CD14-positive monocyte (primary cell): ENCODE data around the gene FBXL4. TPM values are rescaled to one million over a fixed set of nuclear protein-coding genes. Genes with fewer than 3 reads are reported as not detected.
A peak's percentile ranks its signal among the peaks of the same experiment; 100 is the strongest.

Experiments
- DNase-seq, 3 donors: peaks; one replicate each; pipeline ENCODE4 v3.0.0-alpha.2; 2011 to 2022
- H2AFZ ChIP-seq: 2 replicates; pipeline ENCODE4 v1.6.0; 2012; ENCODE audit warnings: mild to moderate bottlenecking, low read depth, low read length, inconsistent platforms; ENCODE audit not compliant: insufficient read depth, poor library complexity, severe bottlenecking
- H3K27ac ChIP-seq, 2 donors: 1 replicate in 1 of 2; 2 replicates in 1 of 2; pipeline ENCODE4 v1.5.1; 2012 to 2013; ENCODE audit warnings: low read length in 2 of 2, control low read depth in 1 of 2, inconsistent platforms in 1 of 2, low read depth in 1 of 2, mild to moderate bottlenecking in 1 of 2
- H3K27me3 ChIP-seq, 2 donors: one replicate each; pipeline versions ENCODE4 v1.6.0 to v1.6.1; 2011 to 2013; ENCODE audit warnings: low read length in 2 of 2; ENCODE audit not compliant: control insufficient read depth in 2 of 2, insufficient read depth in 2 of 2
- H3K36me3 ChIP-seq, 2 donors: replicated peaks in 1 of 2; 1 replicate in 1 of 2; 2 replicates in 1 of 2; pipeline versions ENCODE4 v1.5.1 to v1.6.1; 2012 to 2013; ENCODE audit warnings: low read length in 2 of 2, control low read depth in 1 of 2, inconsistent platforms in 1 of 2, mild to moderate bottlenecking in 1 of 2; ENCODE audit not compliant: insufficient read depth in 2 of 2, control insufficient read depth in 1 of 2
- H3K4me1 ChIP-seq, 2 donors: 1 replicate in 1 of 2; 2 replicates in 1 of 2; pipeline versions ENCODE4 v1.5.1 to v1.6.1; 2012 to 2013; ENCODE audit warnings: low read length in 2 of 2, control low read depth in 1 of 2, inconsistent platforms in 1 of 2, mild to moderate bottlenecking in 1 of 2, moderate library complexity in 1 of 2; ENCODE audit not compliant: insufficient read depth in 2 of 2, control insufficient read depth in 1 of 2
- H3K4me2 ChIP-seq: replicated peaks from 2 replicates; pipeline ENCODE3; 2012; ENCODE audit warnings: low read length, moderate library complexity, mild to moderate bottlenecking; ENCODE audit not compliant: poor library complexity, severe bottlenecking; ENCODE audit errors: extremely low read depth
- H3K4me3 ChIP-seq, 3 experiments: fragments of 200-600 bp in 1 of 3; sonication (generic) in 1 of 3; replicated peaks in 1 of 3; 1 replicate in 2 of 3; 2 replicates in 1 of 3; pipeline ENCODE4 v1.5.1; 2011 to 2013; ENCODE audit warnings: low read length in 3 of 3, mild to moderate bottlenecking in 3 of 3, control low read depth in 2 of 3, low read depth in 2 of 3, inconsistent platforms in 1 of 3, moderate library complexity in 1 of 3
- H3K79me2 ChIP-seq: 2 replicates; pipeline ENCODE4 v1.6.0; 2012; ENCODE audit warnings: mild to moderate bottlenecking, control low read depth, inconsistent platforms, low read length, moderate library complexity; ENCODE audit not compliant: insufficient read depth
- H3K9ac ChIP-seq: 2 replicates; pipeline ENCODE4 v1.6.0; 2017; ENCODE audit warnings: low read length, mild to moderate bottlenecking; ENCODE audit not compliant: insufficient read depth, poor library complexity, severe bottlenecking
- H3K9me3 ChIP-seq, 2 donors: replicated peaks in 1 of 2; 1 replicate in 1 of 2; 2 replicates in 1 of 2; pipeline versions ENCODE4 v1.5.1 to v1.6.1; 2012 to 2013; ENCODE audit warnings: low read length in 2 of 2, control low read depth in 1 of 2; ENCODE audit not compliant: control insufficient read depth in 1 of 2, insufficient read depth in 1 of 2
- H4K20me1 ChIP-seq: 2 replicates; pipeline ENCODE4 v1.6.0; 2012; ENCODE audit warnings: mild to moderate bottlenecking, low read length, control low read depth, moderate library complexity; ENCODE audit not compliant: insufficient read depth
- H3K27ac Mint-ChIP-seq, 7 donors: one replicate each; pipeline ENCODE4 v1.8.0; 2020; ENCODE audit warnings: mild to moderate bottlenecking in 7 of 7, mixed read lengths in 7 of 7, moderate library complexity in 6 of 7, inconsistent platforms in 2 of 7
- H3K27me3 Mint-ChIP-seq, 3 donors: one replicate each; pipeline ENCODE4 v1.8.0; 2021 to 2022; ENCODE audit warnings: low read depth in 3 of 3, mild to moderate bottlenecking in 3 of 3, mixed read lengths in 3 of 3, moderate library complexity in 3 of 3, inconsistent platforms in 1 of 3
- H3K36me3 Mint-ChIP-seq, 2 donors: one replicate each; pipeline ENCODE4 v1.8.0; 2020; ENCODE audit warnings: mixed read lengths in 2 of 2, inconsistent platforms in 1 of 2, mild to moderate bottlenecking in 1 of 2
- H3K4me1 Mint-ChIP-seq: one replicate; pipeline ENCODE4 v1.8.0; 2020; ENCODE audit warnings: mild to moderate bottlenecking, mixed read lengths
- H3K4me3 Mint-ChIP-seq, 2 donors: one replicate each; pipeline ENCODE4 v1.8.0; 2020; ENCODE audit warnings: mild to moderate bottlenecking in 2 of 2, mixed read lengths in 2 of 2, moderate library complexity in 1 of 2
- H3K9me3 Mint-ChIP-seq, 7 donors: one replicate each; pipeline ENCODE4 v1.8.0; 2020 to 2022; ENCODE audit warnings: mixed read lengths in 7 of 7, mild to moderate bottlenecking in 6 of 7, moderate library complexity in 6 of 7, inconsistent platforms in 2 of 7
- CTCF ChIP-seq: fragments of 200-600 bp; IDR thresholded peaks from one replicate; pipeline ENCODE4 v1.8.0; 2022; ENCODE audit warnings: antibody characterized with exemption, mild to moderate bottlenecking
- WGBS: methylation state at CpG from one replicate; pipeline ENCODE4 v1.1.5; 2013; ENCODE audit warnings: missing lambda C conversion rate; ENCODE audit not compliant: insufficient coverage; 5-methylcytosine and 5-hydroxymethylcytosine counted together
- intact Hi-C, 2 donors: fragments of 100-400 bp; cut with micrococcal nuclease; formaldehyde crosslinking; loops; one replicate each; pipeline versions ENCODE4 v1.15.0 to v1.15.1; 2023
- polyA plus RNA-seq, 3 donors: library from polyadenylated mRNA; depleted of rRNA in 1 of 3; unstranded in 2 of 3; stranded (reverse) in 1 of 3; fragments of 300-500 nt in 2 of 3; fragments of >200 nt in 1 of 3; fragmentation: Illumina TruSeq in 2 of 3; gene quantifications; 1 replicate in 2 of 3; 2 replicates in 1 of 3; pipeline ENCODE4 v1.2.3, GENCODE V29; 2012 to 2021

Gene FBXL4
- polyA plus RNA-seq, 3 donors, result 5.7 to 10.9 (median 8.6) TPM

DNA sequence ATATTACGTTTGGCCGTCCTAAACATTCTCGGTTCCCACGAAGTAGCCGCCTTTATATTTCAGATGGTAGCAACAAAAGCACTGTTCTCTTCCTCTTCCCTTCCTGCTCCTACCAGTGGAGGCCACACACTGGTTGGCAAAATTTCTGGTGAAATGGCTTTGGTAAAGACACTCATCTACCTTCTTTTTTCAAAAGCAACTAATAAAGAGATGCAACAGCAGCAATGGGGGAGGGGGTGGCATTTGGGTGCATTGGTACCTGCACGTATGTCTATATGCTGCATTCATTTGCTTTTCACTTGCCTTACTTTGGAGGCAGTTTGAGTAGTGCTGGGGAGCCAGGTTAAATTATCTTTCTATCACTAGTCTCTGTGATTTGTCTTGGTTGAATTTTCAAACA, 107.4 kb downstream of the FBXL4 start:
- no peak for TF ChIP-seq CTCF
- Histone ChIP-seq H3K27ac (no peak overlapping the region), H2AFZ (no peak overlapping the region), H3K9me3 (peaks cover 6 to 44% of the 10 kb centered on the region in 2 donors), H4K20me1 (no peaks in the 10 kb centered on the region), H3K36me3 (no peaks in the 10 kb centered on the region), H3K27me3 (peaks cover 95 to 99% of the 10 kb centered on the region in 2 donors), H3K4me3 (no peak overlapping the region), H3K4me2 (no peak overlapping the region), H3K9ac (no peak overlapping the region), H3K79me2 (no peaks in the 10 kb centered on the region), H3K4me1 (peaks cover 6 to 11% of the 10 kb centered on the region in 2 donors)
- Mint-ChIP-seq H3K4me3 (peak overlapping the region in 1 of 2 donors; percentile 72), H3K27me3 (peaks cover 94 to 97% (median 94%) of the 10 kb centered on the region in 3 donors), H3K36me3 (peaks cover 0 to 15% of the 10 kb centered on the region in 2 donors), H3K9me3 (peaks cover 0 to 21% (median 13%) of the 10 kb centered on the region in 7 donors), H3K27ac (no peak overlapping the region), H3K4me1 (peaks cover 19% of the 10 kb centered on the region)
- intact Hi-C loops, result no loop called here
- no peak for DNase-seq
- WGBS, result no CpG with 5 or more reads among the region's 6 CpGs

GRCh38 chr6:98839781-98840361, 107.9 kb downstream of the FBXL4 start:
- 10% methylated on average over 2 of the region's 5 CpGs for WGBS
- Mint-ChIP-seq H3K27ac (no peak overlapping the region), H3K4me1 (peaks cover 17% of the 10 kb centered on the region), H3K27me3 (peaks cover 91 to 97% (median 93%) of the 10 kb centered on the region in 3 donors), H3K4me3 (peak overlapping the region in 1 of 2 donors; percentile 72), H3K9me3 (peaks cover 0 to 21% (median 12%) of the 10 kb centered on the region in 7 donors), H3K36me3 (peaks cover 0 to 15% of the 10 kb centered on the region in 2 donors)
- Histone ChIP-seq H3K27ac (no peak overlapping the region), H3K4me3 (no peak overlapping the region), H3K36me3 (no peaks in the 10 kb centered on the region), H4K20me1 (no peaks in the 10 kb centered on the region), H2AFZ (no peak overlapping the region), H3K9ac (no peak overlapping the region), H3K79me2 (no peaks in the 10 kb centered on the region), H3K4me2 (no peak overlapping the region), H3K27me3 (peaks cover 92 to 97% of the 10 kb centered on the region in 2 donors), H3K4me1 (peaks cover 6 to 11% of the 10 kb centered on the region in 2 donors), H3K9me3 (peaks cover 6 to 44% of the 10 kb centered on the region in 2 donors)
- no peak for TF ChIP-seq CTCF
- intact Hi-C loops, result loop anchor here in 1 of 2 donors (5.0 kb wide), 1 partner anchor 1338 kb away; no protein-coding TSS in a partner anchor
- no peak for DNase-seq
